Aorta (tissue), 5 donors: Measurements from ENCODE around the gene MXRA7. TPM values are rescaled to one million over a fixed set of nuclear protein-coding genes. Genes with fewer than 3 reads are reported as not detected.

Source experiments
- ATAC-seq: fragments of 200-7000 bp; cut with Tn5 transposase; one replicate; pipeline ENCODE4 v1.9.1; 2022; ENCODE audit warnings: moderate library complexity; ENCODE audit not compliant: low FRiP score
- DNase-seq, 2 donors: peaks; one replicate each; pipeline ENCODE4 v3.0.0-alpha.2; 2020
- H3K27ac ChIP-seq, 2 donors: one replicate each; pipeline ENCODE4 v1.5.1; 2013; ENCODE audit warnings: low read length in 2 of 2, mild to moderate bottlenecking in 2 of 2, moderate library complexity in 2 of 2, control low read depth in 1 of 2, inconsistent platforms in 1 of 2, low read depth in 1 of 2
- H3K27me3 ChIP-seq, 2 donors: one replicate each; pipeline ENCODE4 v1.6.1; 2013; ENCODE audit warnings: control low read depth in 1 of 2, low read length in 1 of 2, mild to moderate bottlenecking in 1 of 2, moderate library complexity in 1 of 2; ENCODE audit not compliant: insufficient read depth in 2 of 2, control insufficient read depth in 1 of 2
- H3K36me3 ChIP-seq, 2 donors: one replicate each; pipeline ENCODE4 v1.6.1; 2013; ENCODE audit warnings: control low read depth in 1 of 2, low read length in 1 of 2, mild to moderate bottlenecking in 1 of 2; ENCODE audit not compliant: insufficient read depth in 2 of 2, control insufficient read depth in 1 of 2
- H3K4me1 ChIP-seq, 2 donors: one replicate each; pipeline ENCODE4 v1.6.1; 2013; ENCODE audit warnings: low read length in 2 of 2, control low read depth in 1 of 2, mild to moderate bottlenecking in 1 of 2, moderate library complexity in 1 of 2; ENCODE audit not compliant: insufficient read depth in 2 of 2, control insufficient read depth in 1 of 2
- H3K4me3 ChIP-seq, 2 donors: one replicate each; pipeline ENCODE4 v1.5.1; 2013; ENCODE audit warnings: low read length in 2 of 2, control low read depth in 1 of 2, mild to moderate bottlenecking in 1 of 2
- H3K9me3 ChIP-seq: one replicate; pipeline ENCODE4 v1.6.1; 2013; ENCODE audit warnings: mild to moderate bottlenecking, low read length; ENCODE audit not compliant: control insufficient read depth
- WGBS, 2 donors: extraction: QIAGEN DNeasy Blood & Tissue Kit; methylation state at CpG; one replicate each; pipeline ENCODE4 v1.1.7; 2013; 5-methylcytosine and 5-hydroxymethylcytosine counted together
- intact Hi-C, 2 donors: fragments of 100-400 bp; cut with DNase I; formaldehyde crosslinking; loops; one replicate each; pipeline versions ENCODE4 v1.14.2 to v1.15.0; 2022
- long read RNA-seq, 2 donors: library from polyadenylated mRNA; unstranded; transcript quantifications; one replicate each; pipeline ENCODE4 v2.0.0, GENCODE V29; 2020 to 2021
- polyA plus RNA-seq, 2 donors: library from polyadenylated mRNA; stranded (reverse); fragments of 200-250 nt; gene quantifications; one replicate each; pipeline ENCODE4 v1.2.3, GENCODE V29; 2013
- total RNA-seq, 2 donors: library from RNA; stranded (reverse); fragmentation: NEBNext Ultra II Directional; extraction: Animal tissue kit (Norgen Biotek cat#: 25700); gene quantifications; one replicate each; pipeline ENCODE4 v1.2.1, GENCODE V29; 2021
- donor health status: healthy with polysubstance abuse.
- donor health status: Bipolar disorder and iron deficiency.
- donor health status: DM: no; HTN: no; CAD: no.
- donor health status: DM: no; HTN: no; CAD: no.
- donor health status: DM: yes; HTN: yes; CAD: no.

The MXRA7 gene
- total RNA-seq (100 to 1,000 TPM; 256 to 262 TPM), polyA plus RNA-seq (100 to 1,000 TPM; 357 to 465 TPM)
- long read RNA-seq, donor 1, full-length matches to known transcripts = 19 of 67 reads
- long read RNA-seq, donor 1, partial matches to known transcripts = 7 of 67 reads
- long read RNA-seq, donor 1, other reads (novel, unspliced or antisense) = 41 of 67 reads
- long read RNA-seq, donor 2, full-length matches to known transcripts = 416 of 445 reads
- long read RNA-seq, donor 2, partial matches to known transcripts = 2 of 445 reads
- long read RNA-seq, donor 2, other reads (novel, unspliced or antisense) = 27 of 445 reads

GRCh38 chr17:76710863-76711611, at the start of gene MXRA7:
Gene MXRA7 (minus strand): TSS chr17:76710965. CDS start chr17:76710946, 19 bp downstream.
- Histone ChIP-seq H3K9me3 (no peaks in the 10 kb centered on the region), H3K4me1 (peaks cover 2 to 3% of the 10 kb centered on the region in 2 donors), H3K27ac (peak within 1 kb of the TSS; percentile 79 to 89), H3K36me3 (peaks cover 0 to 2% of the 10 kb centered on the region in 2 donors), H3K27me3 (no peaks in the 10 kb centered on the region), H3K4me3 (peak within 1 kb of the TSS; percentile 51 to 86)
- WGBS, 2 donors = 1 to 4% methylated on average over 25 to 56 of the region's 56 CpGs
- peak; percentile 83 to 94 for DNase-seq
- ATAC-seq = peak; percentile 75
- intact Hi-C loops = loop anchor here (10.0 kb wide), 2 partner anchors 156 to 186 kb away; no protein-coding TSS in a partner anchor

- DNase-seq (no peak), ATAC-seq (no peak)
- intact Hi-C loops = no loop called here
- no peaks in the 10 kb centered on the region for H3K9me3 ChIP-seq
- H3K4me3 ChIP-seq = no peak overlapping the region
- H3K27me3 ChIP-seq = no peaks in the 10 kb centered on the region
- 95 to 96% methylated on average over 3 of the region's 3 CpGs for WGBS, 2 donors
- no peaks in the 10 kb centered on the region for H3K4me1 ChIP-seq
- H3K36me3 ChIP-seq = peaks cover 0 to 4% of the 10 kb centered on the region in 2 donors
- H3K27ac ChIP-seq = no peak overlapping the region
These were observed 47.8 kb upstream of the MXRA7 start for GRCh38 chr17:76758570-76758969.

- H3K4me1 ChIP-seq = no peaks in the 10 kb centered on the region
- 89 to 90% methylated on average over 5 of the region's 5 CpGs for WGBS, 2 donors
- no peak for DNase-seq
- no peaks in the 10 kb centered on the region for H3K9me3 ChIP-seq
- H3K36me3 ChIP-seq = peaks cover 0 to 4% of the 10 kb centered on the region in 2 donors
- ATAC-seq = no peak
- no peaks in the 10 kb centered on the region for H3K27me3 ChIP-seq
- H3K4me3 ChIP-seq = no peak overlapping the region
- intact Hi-C loops = no loop called here
- no peak overlapping the region for H3K27ac ChIP-seq
These were observed 46.5 kb upstream of the MXRA7 start for GRCh38 chr17:76757256-76757655.

- no peak overlapping the region for H3K4me3 ChIP-seq
- DNase-seq = no peak
- intact Hi-C loops = no loop called here
- ATAC-seq = no peak
- H3K9me3 ChIP-seq = no peaks in the 10 kb centered on the region
- 97 to 98% methylated on average over 2 of the region's 2 CpGs for WGBS, 2 donors
- no peaks in the 10 kb centered on the region for H3K27me3 ChIP-seq
- no peak overlapping the region for H3K27ac ChIP-seq
- no peaks in the 10 kb centered on the region for H3K4me1 ChIP-seq
- peaks cover 4 to 6% of the 10 kb centered on the region in 2 donors for H3K36me3 ChIP-seq
These were observed 44.5 kb upstream of the MXRA7 start for GRCh38 chr17:76755285-76755684.

DNA sequence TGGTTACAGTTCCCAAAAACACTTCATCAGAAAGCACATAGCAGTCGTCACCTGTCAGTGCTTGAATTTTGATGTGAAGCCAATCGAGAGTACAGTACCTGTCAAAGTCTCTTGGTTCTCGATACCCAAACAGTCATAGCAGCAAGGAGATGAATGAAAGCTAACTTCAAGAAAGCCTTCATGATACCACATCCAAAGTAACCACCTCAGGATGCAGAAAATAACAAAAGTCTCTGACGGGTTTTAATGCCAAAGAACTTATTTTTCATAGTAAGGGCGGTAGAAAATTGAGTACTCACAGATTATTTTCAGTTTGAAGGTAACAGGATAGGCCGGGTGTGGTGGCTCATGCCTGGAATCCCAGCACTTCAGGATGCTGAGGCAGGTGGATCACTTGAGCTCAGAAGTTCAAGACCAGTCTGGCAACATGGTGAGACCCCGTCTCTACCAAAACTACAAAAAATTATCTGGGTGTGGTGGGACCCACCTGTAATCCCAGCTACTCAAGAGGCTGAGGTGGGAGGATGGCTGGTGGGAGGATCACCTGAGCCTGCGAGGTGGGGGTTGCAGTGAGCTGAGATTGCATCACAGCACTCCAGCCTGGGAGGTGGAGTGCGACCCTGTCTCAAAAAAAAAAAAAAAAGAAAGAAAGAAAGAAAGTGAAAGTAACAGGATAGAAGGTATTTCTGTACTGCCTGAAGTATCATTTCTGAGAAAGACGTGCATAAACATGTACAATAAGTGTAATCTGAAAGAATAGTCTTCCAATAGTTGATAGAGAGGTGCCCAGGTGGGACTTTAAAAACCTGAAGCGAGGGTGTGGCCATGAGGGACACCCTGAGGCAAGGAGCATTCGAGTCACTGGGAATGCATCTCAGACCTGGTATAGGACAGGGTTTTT, 42.5 kb upstream of the MXRA7 start:
- ATAC-seq = no peak
- WGBS, 2 donors = 83 to 86% methylated on average over 12 of the region's 12 CpGs
- peaks cover 4 to 6% of the 10 kb centered on the region in 2 donors for H3K36me3 ChIP-seq

DNA sequence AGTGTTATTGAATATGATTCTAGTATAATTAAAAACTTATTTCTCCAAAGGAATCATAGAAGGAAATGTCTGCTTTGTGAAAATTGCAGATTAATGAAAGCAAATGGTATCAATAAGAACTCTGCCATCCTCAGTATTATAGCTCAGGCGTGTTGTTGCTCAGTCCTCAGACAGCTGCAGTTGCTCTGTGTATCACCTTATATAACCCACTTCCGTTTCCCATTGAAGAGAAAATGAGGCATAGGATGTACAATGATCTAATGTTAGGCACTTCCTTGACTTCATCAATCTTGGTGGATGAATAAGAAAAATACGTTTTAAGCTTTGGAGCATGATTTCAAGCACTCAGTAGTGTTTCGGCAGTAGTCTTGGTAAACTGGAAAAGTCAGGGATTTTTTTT, 41.2 kb upstream of the MXRA7 start:
- no peak overlapping the region for H3K4me3 ChIP-seq
- H3K27ac ChIP-seq = no peak overlapping the region
- no peaks in the 10 kb centered on the region for H3K9me3 ChIP-seq
- no peaks in the 10 kb centered on the region for H3K4me1 ChIP-seq
- peaks cover 2 to 6% of the 10 kb centered on the region in 2 donors for H3K36me3 ChIP-seq
- ATAC-seq (no peak), DNase-seq (no peak)
- H3K27me3 ChIP-seq = no peaks in the 10 kb centered on the region
- WGBS, 2 donors = 88 to 91% methylated on average over 4 of the region's 4 CpGs
- intact Hi-C loops = no loop called here

More for the DNA sequence above, 42.5 kb upstream of the MXRA7 start:
- Histone ChIP-seq H3K9me3 (no peaks in the 10 kb centered on the region), H3K27ac (no peak overlapping the region), H3K4me1 (no peaks in the 10 kb centered on the region), H3K4me3 (no peak overlapping the region), H3K27me3 (no peaks in the 10 kb centered on the region)
- no peak for DNase-seq
- intact Hi-C loops = no loop called here

DNA sequence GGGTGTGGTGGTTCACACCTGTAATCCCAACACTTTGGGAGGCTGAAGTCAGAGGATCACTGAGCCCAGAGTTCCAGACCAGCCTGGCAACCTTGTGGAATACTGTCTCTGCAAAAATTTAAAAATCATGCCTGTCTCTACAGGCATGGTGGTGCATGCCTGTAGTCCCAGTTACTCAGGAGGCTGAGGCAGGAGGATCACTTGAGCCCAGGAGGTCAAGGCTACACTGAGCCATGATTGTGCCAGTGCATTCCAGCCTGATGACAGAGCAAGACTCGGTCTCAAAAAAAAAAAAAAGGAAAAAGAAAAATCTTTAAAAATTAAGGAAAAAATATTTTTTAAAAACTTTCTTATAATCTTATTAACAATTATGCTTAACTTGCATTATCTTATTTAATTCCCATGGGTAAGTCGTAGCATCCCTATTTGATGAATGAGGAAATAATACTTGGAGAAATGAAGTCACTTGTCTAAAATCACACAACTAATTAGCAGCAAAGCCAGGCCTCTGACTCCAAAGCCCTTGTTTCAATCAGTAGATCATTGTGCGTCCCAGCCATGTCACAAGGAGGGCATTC, 40.7 kb upstream of the MXRA7 start:
- Histone ChIP-seq H3K27ac (no peak overlapping the region), H3K9me3 (no peaks in the 10 kb centered on the region), H3K4me1 (no peaks in the 10 kb centered on the region), H3K27me3 (no peaks in the 10 kb centered on the region), H3K36me3 (peaks cover 0 to 6% of the 10 kb centered on the region in 2 donors), H3K4me3 (no peak overlapping the region)
- intact Hi-C loops = no loop called here
- ATAC-seq (no peak), DNase-seq (no peak)
- WGBS, 2 donors = 85 to 88% methylated on average over 3 of the region's 3 CpGs

GRCh38 chr17:76748657-76749056, 37.9 kb upstream of the MXRA7 start:
- Histone ChIP-seq H3K4me1 (no peaks in the 10 kb centered on the region), H3K36me3 (peaks cover 4 to 14% of the 10 kb centered on the region in 2 donors), H3K27me3 (no peaks in the 10 kb centered on the region), H3K4me3 (no peak overlapping the region), H3K9me3 (no peaks in the 10 kb centered on the region), H3K27ac (no peak overlapping the region)
- WGBS, 2 donors = 100% methylated on average over 1 of the region's 1 CpG
- DNase-seq (no peak), ATAC-seq (no peak)
- intact Hi-C loops = no loop called here
